Right atrium auricular region (tissue), 2 donors: Measurements from ENCODE around the gene ABCA5. TPM values are rescaled to one million over a fixed set of nuclear protein-coding genes. Genes with fewer than 3 reads are reported as not detected.

Experiments used
- DNase-seq: peaks from one replicate; pipeline ENCODE4 v3.0.0-alpha.2; 2019; ENCODE audit warnings: low spot score
- H3K27ac ChIP-seq, 2 donors: fragments of 200-600 bp; sonication (generic); 1 replicate in 1 of 2; 2 replicates in 1 of 2; pipeline ENCODE4 v1.5.1; 2016 to 2019
- H3K27me3 ChIP-seq, 2 donors: fragments of 200-600 bp; sonication (generic); one replicate each; pipeline versions ENCODE4 v1.5.1 to v1.6.0; 2017 to 2019
- H3K36me3 ChIP-seq: fragments of 200-600 bp; sonication (generic); one replicate; pipeline ENCODE4 v1.5.1; 2016
- H3K4me1 ChIP-seq, 2 donors: fragments of 200-600 bp; sonication (generic); one replicate each; pipeline versions ENCODE4 v1.5.1 to v1.6.0; 2017 to 2019
- H3K4me3 ChIP-seq, 2 donors: fragments of 200-600 bp; sonication (generic); 1 replicate in 1 of 2; 2 replicates in 1 of 2; pipeline ENCODE4 v1.5.1; 2017 to 2019; ENCODE audit warnings: mild to moderate bottlenecking in 1 of 2, moderate library complexity in 1 of 2
- H3K9me3 ChIP-seq, 2 donors: fragments of 200-600 bp; sonication (generic); one replicate each; pipeline ENCODE4 v1.5.1; 2019
- CTCF ChIP-seq, 2 donors: fragments of 200-600 bp; sonication (generic); IDR thresholded peaks; one replicate each; pipeline ENCODE4 v1.5.1; 2019; ENCODE audit warnings: antibody characterized with exemption in 2 of 2
- total RNA-seq, 2 donors: library from RNA; depleted of rRNA; stranded (reverse); fragments of >200 nt; gene quantifications; one replicate each; pipeline ENCODE4 v1.1.0, GENCODE V29; 2016

Gene ABCA5
- total RNA-seq, 2 donors from 2014 or later = 10.3 to 19.7 TPM

- DNase-seq = no peak
- Histone ChIP-seq H3K9me3 (no peaks in the 10 kb centered on the region), H3K4me1 (no peaks in the 10 kb centered on the region), H3K4me3 (no peak overlapping the region), H3K27me3 (no peaks in the 10 kb centered on the region), H3K27ac (no peak overlapping the region), H3K36me3 (no peaks in the 10 kb centered on the region)
- no peak for TF ChIP-seq CTCF (IDR thresholded peaks at IDR 0.05)
Observed at GRCh38 chr17:69269131-69269998, 57.6 kb downstream of the ABCA5 start.

- Histone ChIP-seq H3K4me3 (no peak overlapping the region), H3K36me3 (no peaks in the 10 kb centered on the region), H3K27me3 (no peaks in the 10 kb centered on the region), H3K9me3 (no peaks in the 10 kb centered on the region), H3K4me1 (no peaks in the 10 kb centered on the region), H3K27ac (no peak overlapping the region)
- no peak for DNase-seq
- no peak for TF ChIP-seq CTCF (IDR thresholded peaks at IDR 0.05)
Observed at GRCh38 chr17:69268543-69269014, 58.4 kb downstream of the ABCA5 start.

- no peak for DNase-seq
- H3K4me1 ChIP-seq = no peaks in the 10 kb centered on the region
- no peak overlapping the region for H3K4me3 ChIP-seq
- no peaks in the 10 kb centered on the region for H3K36me3 ChIP-seq
- no peaks in the 10 kb centered on the region for H3K9me3 ChIP-seq
- no peak for TF ChIP-seq CTCF (IDR thresholded peaks at IDR 0.05)
- no peak overlapping the region for H3K27ac ChIP-seq
- no peaks in the 10 kb centered on the region for H3K27me3 ChIP-seq
Observed at GRCh38 chr17:69267219-69267618, 59.7 kb downstream of the ABCA5 start.

GRCh38 chr17:69265873-69266272, 61.1 kb downstream of the ABCA5 start:
- H3K27me3 ChIP-seq = no peaks in the 10 kb centered on the region
- H3K36me3 ChIP-seq = no peaks in the 10 kb centered on the region
- H3K4me3 ChIP-seq = no peak overlapping the region
- no peaks in the 10 kb centered on the region for H3K4me1 ChIP-seq
- H3K9me3 ChIP-seq = no peaks in the 10 kb centered on the region
- TF ChIP-seq CTCF (IDR thresholded peaks at IDR 0.05) = no peak
- DNase-seq = no peak
- H3K27ac ChIP-seq = no peak overlapping the region

GRCh38 chr17:69254187-69254586, 72.7 kb downstream of the ABCA5 start:
- Histone ChIP-seq H3K4me1 (no peaks in the 10 kb centered on the region), H3K4me3 (no peak overlapping the region), H3K27me3 (no peaks in the 10 kb centered on the region), H3K27ac (no peak overlapping the region), H3K9me3 (no peaks in the 10 kb centered on the region), H3K36me3 (peaks cover 6% of the 10 kb centered on the region)
- no peak for TF ChIP-seq CTCF (IDR thresholded peaks at IDR 0.05)
- DNase-seq = no peak
